ENCODE data around the gene TTC39C. TPM values are rescaled to one million over a fixed set of nuclear protein-coding genes. Genes with fewer than 3 reads are reported as not detected.
"Not testable (repeated sequence)": the region's sequence is repeated elsewhere in the genome, so short reads cannot be mapped to it uniquely, and the experiment has no call there.

The TTC39C gene
- total RNA-seq, 2 donors from 2014 or later = 37.4 to 44.6 TPM

DNA sequence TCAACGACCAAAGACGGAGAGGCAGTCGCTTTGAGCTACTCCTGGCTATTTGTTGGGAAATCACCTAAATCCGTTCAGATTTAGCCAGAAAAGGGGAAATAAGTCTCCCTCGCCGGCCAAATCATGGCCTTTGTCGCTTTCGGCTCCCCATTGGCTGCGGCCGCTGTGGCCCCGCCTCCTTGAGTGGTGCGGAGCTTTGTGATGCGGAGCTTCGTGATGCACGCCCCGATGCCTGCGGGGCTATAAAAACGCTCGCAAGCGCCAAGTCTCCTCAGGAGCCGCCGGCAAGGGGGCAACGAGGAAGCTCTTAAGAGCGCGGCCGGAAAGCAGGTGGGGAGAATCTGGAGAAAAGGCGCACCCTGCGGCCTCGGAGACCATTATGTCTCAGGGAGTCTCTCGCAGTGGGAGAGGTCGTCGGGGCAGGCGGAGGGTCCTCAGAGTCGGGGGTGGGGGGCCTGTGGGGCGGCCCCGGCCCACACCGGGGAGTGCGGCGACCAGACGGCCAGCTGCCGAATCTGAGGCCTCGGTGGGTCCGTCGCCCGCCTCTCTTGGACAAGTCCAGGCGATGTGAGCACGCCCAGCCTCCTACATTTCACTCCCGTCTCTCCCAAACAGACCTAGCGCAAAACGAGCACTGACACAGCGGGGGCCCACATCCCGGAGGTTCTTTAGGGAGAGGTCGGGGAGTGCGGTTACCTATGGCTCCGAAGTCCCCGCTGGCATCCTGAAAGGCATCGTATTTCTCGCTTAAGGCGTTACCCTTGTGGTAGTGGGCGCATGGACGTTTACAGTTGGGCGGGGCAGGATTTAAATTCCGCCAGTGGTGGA lies 124.4 kb downstream of the TTC39C start, which contains the start of gene CABYR:
TSS of gene CABYR (plus strand) at position 274 of the 828 bp plus-strand sequence. CDS start 4,053 bp downstream, outside the sequence.
- intact Hi-C loops (cut with DNase I) = no loop called here
- peak; percentile 94 for DNase-seq (ENCODE audit: low spot score)

DNA sequence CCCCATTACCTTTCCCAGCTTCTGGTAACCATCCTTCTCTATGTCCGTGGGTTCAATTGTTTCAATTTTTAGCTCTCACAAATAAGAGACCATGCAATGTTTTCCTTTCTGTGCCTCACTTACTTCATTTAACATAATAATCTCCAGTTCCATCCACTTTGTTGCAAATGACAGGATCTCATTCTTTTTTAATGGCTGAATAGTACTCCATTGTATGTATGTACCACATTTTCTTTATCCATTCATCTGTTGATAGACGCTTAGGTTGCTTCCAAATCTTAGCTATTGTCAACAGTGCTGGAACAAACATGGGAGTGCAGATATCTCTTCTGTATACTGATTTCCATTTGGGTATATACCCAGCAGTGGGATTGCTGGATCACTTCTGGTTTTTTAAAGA lies 126.1 kb downstream of the TTC39C start:
- intact Hi-C loops (cut with DNase I) = no loop called here
- no peak for DNase-seq (ENCODE audit: low spot score)

DNA sequence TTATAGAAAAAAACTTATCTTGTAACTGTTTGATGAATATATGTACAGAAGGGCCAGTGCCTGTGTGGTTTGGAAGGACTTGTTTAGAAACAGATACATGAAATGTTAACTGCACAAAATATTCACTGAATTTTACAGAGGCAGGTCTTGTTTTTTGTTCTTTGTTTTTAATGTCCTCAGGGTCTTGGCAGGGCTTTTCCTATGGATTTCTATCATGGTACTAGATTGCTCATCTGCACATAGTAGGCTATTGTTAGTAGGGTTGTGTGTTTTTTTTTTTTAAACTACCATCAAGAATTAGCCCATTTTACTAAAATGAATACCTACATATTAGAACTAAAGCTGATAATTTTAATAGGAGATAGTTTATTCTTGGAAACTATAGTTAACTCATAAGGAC lies 127.8 kb downstream of the TTC39C start:
- intact Hi-C loops (cut with DNase I) = no loop called here
- no peak for DNase-seq (ENCODE audit: low spot score)

DNA sequence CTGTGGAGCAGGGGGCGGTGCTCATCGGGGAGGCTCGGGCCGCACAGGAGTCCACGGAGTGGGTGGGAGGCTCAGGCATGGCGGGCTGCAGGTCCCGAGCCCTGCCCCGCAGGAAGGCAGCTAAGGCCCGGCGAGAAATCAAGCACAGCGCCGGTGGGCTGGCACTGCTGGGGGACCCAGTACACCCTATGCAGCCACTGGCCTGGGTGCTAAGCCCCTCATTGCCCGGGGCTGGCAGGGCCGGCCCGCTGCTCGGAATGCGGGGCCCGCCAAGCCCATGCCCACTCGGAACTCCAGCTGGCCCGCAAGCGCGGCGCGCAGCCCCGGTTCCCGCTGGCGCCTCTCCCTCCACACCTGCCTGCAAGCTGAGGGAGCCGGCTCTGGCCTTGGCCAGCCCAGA lies 135.0 kb downstream of the TTC39C start:
- intact Hi-C loops (cut with DNase I) = not testable (repeated sequence)

DNA sequence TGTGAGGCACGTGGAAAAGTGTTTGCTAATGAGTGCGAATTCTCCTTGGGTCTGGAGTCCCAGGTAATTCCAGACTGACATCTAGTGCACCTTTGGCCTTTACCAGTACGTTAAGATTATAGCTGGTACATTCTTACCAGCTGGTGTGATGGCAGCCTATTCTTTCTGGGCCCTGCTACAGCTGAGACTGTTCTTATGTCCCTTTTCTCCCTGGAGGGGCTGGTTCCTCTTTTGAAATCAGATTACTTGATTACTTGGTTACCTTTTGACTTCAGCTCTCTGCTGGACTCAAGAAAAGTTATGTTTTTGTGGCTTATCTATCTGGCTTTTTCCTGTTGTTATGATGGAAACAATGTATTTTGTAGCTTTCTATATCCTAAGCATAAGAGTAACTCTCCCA lies 138.8 kb downstream of the TTC39C start:
- intact Hi-C loops (cut with DNase I) = no loop called here
- DNase-seq (ENCODE audit: low spot score) = no peak

More for the DNA sequence above, 135.0 kb downstream of the TTC39C start:
- peak; percentile 70 for DNase-seq (ENCODE audit: low spot score)

DNA sequence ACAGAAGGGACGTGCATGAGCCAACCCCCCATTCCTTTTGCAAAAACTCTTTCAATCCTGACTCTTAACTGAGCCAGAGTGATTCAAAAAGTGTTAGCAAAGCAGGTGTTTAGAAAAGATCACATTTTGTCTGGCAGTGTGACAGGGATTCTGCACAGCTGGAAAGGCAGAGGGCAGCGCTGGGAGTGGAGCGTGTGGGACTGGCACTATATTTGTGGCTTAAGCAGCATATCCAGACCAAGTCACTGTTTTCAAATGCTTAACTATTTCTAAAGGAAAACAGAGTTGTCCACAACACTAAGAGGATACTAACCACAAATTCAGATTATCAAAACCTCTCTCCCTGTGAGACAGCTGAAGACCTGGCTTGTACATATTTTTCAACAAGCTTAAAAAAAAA lies 143.3 kb downstream of the TTC39C start:
- no peak for DNase-seq (ENCODE audit: low spot score)
- intact Hi-C loops (cut with DNase I) = no loop called here

DNA sequence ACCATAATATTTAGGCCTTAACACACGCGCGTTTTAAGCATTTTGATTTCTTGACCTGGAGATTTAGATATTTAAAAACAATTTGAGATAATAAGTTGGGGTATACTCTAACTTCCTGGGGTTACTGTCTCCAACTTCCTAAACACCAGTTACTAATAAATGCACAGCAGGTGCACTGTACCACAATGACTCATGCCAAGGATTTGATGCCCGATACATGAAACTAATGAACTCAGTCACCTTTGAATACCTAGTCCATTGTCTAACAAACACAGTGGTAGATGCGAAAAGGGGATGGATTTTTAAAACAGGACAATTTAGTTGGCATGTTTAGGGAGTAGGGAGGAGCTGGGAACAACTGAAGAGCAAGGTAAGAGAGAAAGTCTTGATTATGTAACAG lies 145.5 kb downstream of the TTC39C start:
- no peak for DNase-seq (ENCODE audit: low spot score)
- intact Hi-C loops (cut with DNase I) = no loop called here

DNA sequence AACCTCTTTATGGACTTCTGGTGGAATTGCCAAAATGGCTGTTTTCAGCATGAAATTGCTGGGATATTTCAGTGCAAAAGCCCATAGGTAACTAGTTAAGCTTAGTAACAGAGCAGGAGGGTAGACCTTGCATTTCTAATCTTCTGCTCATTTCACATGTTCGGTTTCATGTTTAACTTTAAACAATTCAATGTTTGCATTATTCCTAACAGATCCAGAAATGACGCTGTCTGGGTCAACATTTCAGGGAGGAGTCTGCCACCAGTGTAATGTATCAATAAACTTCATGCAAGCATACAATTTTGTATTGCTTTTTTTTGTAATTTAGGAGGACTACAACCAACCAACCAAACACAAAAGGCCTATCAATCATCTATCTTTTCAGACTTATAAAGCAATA lies 146.8 kb downstream of the TTC39C start:
- intact Hi-C loops (cut with DNase I) = no loop called here
- no peak for DNase-seq (ENCODE audit: low spot score)

DNA sequence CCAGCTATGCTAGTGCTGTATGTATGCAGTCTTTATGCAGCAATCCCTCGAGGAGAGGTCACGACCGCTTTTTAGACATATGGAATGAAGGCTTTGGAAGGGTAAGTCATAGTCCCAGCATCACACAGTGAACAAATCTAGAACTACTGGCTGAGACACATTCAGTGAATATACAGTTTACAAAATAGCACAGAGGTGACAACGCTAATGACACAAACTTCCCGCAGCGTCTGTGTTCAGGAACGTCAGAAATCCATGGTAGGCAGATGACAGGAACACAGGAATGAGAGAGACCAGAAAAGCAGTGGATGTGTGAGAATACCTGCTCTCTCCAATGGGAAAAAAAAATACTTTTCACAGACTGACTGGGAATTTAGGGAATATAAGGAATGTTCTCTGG lies 153.9 kb downstream of the TTC39C start:
- intact Hi-C loops (cut with DNase I) = no loop called here
- DNase-seq (ENCODE audit: low spot score) = no peak

DNA sequence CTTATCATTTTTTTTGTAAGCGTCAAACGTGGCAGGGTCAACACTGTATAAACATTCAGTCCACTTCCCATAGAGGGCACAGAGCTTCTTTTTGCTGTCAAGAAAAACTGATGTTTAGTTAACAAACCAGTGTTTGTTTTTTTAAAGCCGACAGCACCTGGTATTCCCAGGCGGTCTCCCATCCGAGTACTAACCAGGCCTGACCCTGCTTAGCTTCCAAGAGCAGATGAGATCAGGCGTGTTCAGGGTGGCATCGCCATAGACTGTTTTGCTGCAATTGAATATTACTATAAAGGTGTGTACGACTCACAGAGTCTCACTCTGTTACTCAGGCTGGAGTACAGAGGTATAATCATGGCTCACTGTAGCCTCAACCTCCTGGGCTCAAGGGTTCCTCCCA lies 155.8 kb downstream of the TTC39C start:
- DNase-seq (ENCODE audit: low spot score) = no peak
- intact Hi-C loops (cut with DNase I) = loop anchor here in 1 of 2 donors (5.0 kb wide), 1 partner anchor 1162 kb away; no protein-coding TSS in a partner anchor

DNA sequence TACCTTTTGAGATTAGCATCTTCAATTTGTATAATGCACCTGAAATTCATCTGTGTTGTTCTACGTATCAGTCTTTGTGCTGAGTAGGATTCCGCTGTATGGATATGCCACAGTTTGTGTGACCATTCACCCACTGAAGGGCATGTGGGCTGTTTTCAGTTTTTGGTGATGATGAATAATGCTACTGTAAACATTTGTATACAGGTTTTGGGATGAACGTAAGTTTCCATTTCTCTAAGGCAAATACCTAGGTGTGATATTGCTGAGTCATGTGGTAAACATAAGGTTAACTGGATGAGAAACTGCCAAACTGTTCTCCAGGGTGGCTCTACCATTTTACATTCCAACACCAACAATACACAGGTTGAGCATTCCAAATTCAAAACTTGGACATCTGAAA lies 159.4 kb downstream of the TTC39C start:
- no peak for DNase-seq (ENCODE audit: low spot score)
- intact Hi-C loops (cut with DNase I) = loop anchor here in 1 of 2 donors (5.0 kb wide), 1 partner anchor 1158 kb away; no protein-coding TSS in a partner anchor

DNA sequence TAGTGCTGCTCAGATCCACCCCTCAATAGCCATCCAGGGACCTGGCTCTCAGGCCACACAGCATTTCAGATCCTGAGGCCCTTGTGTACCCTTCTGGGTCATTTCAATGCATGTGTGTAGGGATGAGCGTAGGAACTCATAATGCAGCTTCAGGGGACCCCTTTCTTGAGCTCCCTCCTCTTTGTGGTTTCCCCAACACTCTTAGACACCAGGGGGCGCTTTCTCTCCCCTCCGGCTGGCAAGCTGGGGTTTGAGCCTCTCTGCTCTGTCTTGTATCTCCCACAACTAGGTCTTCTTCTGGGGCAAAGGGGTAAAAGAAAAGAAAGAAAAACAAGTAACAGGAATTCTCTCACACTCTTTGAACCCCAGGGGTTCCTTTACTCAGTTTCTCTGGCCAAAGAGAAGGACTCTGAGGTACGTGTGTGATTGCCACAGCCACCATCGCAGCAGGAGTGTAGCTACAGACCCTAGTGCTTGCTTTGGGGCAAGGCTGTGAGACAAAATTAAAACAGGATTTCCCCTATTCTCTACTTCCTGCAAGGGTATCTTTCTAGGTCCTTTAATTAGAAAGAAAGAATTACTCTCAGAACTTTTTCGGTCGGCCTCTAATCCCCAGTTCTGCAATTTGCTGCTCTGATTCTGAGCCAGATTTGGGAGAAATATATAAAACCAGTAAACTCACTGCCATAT lies 162.3 kb downstream of the TTC39C start:
- intact Hi-C loops (cut with DNase I) = no loop called here
- no peak for DNase-seq (ENCODE audit: low spot score)

DNA sequence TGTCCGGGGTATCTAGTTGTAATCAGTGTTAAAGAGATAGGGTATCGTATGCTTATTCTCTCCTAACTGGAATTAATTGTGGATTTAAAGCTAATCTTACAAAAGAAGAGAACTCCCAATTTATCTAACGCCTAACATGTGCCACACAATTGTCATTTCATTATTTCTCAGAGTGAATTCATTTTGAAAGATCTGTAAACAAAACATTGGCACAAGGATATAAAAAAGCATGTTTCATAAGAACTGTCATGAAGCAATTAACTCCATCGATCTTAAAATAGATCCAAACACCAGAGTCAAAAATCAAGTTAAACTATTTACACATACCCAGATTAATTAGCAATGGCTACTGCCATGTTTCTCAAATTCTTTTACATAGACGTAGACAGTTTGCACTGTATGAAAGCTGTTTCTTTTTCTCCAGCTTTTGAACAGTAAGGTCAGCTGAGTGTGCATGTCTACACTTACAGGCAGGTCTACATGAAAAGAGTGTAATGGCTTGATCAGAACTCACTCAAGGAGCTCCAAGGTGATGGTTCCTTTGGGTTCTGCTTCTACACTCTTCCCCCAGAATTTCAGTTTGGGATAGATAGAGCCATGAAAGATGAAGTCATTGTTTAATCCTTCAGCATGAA lies 163.1 kb downstream of the TTC39C start:
- intact Hi-C loops (cut with DNase I) = no loop called here
- no peak for DNase-seq (ENCODE audit: low spot score)

DNA sequence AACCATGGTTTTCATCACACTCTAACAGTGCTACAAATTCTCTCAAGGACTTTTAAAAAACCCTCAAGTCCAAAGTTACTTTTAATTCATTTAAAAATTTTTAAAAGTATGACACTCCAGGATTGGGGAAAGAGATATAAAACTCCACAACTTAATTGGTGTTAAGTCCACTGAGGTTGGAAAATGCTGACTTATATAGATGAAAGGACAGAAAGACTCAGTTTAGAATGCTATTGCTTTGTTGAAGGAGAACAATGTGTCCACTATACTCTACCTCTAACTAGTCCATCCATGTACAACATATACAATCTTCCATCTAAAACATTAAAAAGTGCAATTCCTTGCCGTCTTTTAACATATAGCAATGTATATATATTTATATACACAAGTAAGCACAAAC lies 165.5 kb downstream of the TTC39C start:
- intact Hi-C loops (cut with DNase I) = loop anchor here in 1 of 2 donors (10.0 kb wide), 1 partner anchor 95 kb away; no protein-coding TSS in a partner anchor
- DNase-seq (ENCODE audit: low spot score) = no peak

DNA sequence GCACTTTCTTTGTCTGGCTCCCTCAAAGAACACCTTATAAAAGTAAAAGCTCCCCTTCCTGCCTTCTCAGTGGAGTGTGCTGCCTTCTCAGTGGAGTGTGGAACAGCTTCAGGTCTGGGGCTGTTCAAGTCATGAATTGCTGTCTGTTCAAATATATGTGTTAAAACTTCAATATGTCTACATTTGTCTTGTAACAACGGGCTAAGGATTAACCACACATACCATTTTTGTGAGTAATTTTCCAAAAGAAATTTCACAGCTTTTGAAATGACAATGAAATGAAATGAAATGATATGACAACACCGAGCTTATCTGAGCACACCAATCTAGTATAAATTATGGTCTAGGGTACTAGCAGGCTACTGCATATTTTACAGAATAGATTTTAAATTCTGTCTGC lies 167.3 kb downstream of the TTC39C start:
- intact Hi-C loops (cut with DNase I) = loop anchor here in 1 of 2 donors (10.0 kb wide), 1 partner anchor 93 kb away; no protein-coding TSS in a partner anchor
- DNase-seq (ENCODE audit: low spot score) = no peak

Other genes with a start within 250 kb of the TTC39C start
- 1 to 10 TPM; 6.9 to 7.6 TPM for gene CABYR, start 124.3 kb downstream of the TTC39C start, total RNA-seq

Measured in posterior vena cava (tissue), 2 donors.